Measurements from ENCODE around the gene C2CD4B.

The C2CD4B gene

GRCh38 chr15:62115847-62116246 lies 49.2 kb downstream of the C2CD4B start:
- DNase-seq = no peak
